HFF-Myc (cell line): Measurements from ENCODE around the gene ELF4.
A peak's percentile ranks its signal among the peaks of the same experiment; 100 is the strongest.
"Not testable (repeated sequence)": the region's sequence is repeated elsewhere in the genome, so short reads cannot be mapped to it uniquely, and the experiment has no call there.

Experiments used
- DNase-seq: peaks from one replicate; pipeline ENCODE4 v3.0.0-alpha.2; 2011; ENCODE audit warnings: low read depth; ENCODE audit errors: extremely low read depth
- H3K4me3 ChIP-seq: replicated peaks from 2 replicates; pipeline ENCODE4 v1.5.1; 2011; ENCODE audit warnings: low read depth, mild to moderate bottlenecking, control low read depth, low read length
- CTCF ChIP-seq: IDR thresholded peaks from 2 replicates; pipeline ENCODE4 v1.5.1; 2012; ENCODE audit warnings: mild to moderate bottlenecking, low read depth, low read length, control low read depth; ENCODE audit errors: missing control alignments

ELF4 gene

GRCh38 chrX:130117166-130117565, 6.9 kb upstream of the ELF4 start:
- TF ChIP-seq CTCF: no peak
- DNase-seq: no peak

GRCh38 chrX:130115119-130115885, 5.0 kb upstream of the ELF4 start:
- not testable (repeated sequence) for H3K4me3 ChIP-seq

More at GRCh38 chrX:130117166-130117565, 6.9 kb upstream of the ELF4 start:
- H3K4me3 ChIP-seq: no peak overlapping the region

GRCh38 chrX:130114141-130114588, 3.9 kb upstream of the ELF4 start:
- no peak overlapping the region for H3K4me3 ChIP-seq
- no peak for DNase-seq
- TF ChIP-seq CTCF: no peak

More at GRCh38 chrX:130115119-130115885, 5.0 kb upstream of the ELF4 start:
- not testable (repeated sequence) for DNase-seq

GRCh38 chrX:130111220-130112154, 1.2 kb upstream of the ELF4 start:
- peak overlapping the region; percentile 30 for H3K4me3 ChIP-seq
- DNase-seq: no peak
- TF ChIP-seq CTCF: no peak

GRCh38 chrX:130109429-130110378, 593 bp downstream of the ELF4 start:
- DNase-seq: no peak
- TF ChIP-seq CTCF: no peak
- peak overlapping the region; percentile 50 for H3K4me3 ChIP-seq

GRCh38 chrX:130108647-130109428, 1.5 kb downstream of the ELF4 start:
- DNase-seq: no peak
- TF ChIP-seq CTCF: no peak
- peak overlapping the region; percentile 50 for H3K4me3 ChIP-seq
